ELF-1 (cell line): ENCODE data around the gene RAC3.
A peak's percentile ranks its signal among the peaks of the same experiment; 100 is the strongest.

Source experiments
- DNase-seq: peaks from one replicate; pipeline ENCODE4 v3.0.0-alpha.2; 2016; ENCODE audit warnings: low read depth, low spot score

The RAC3 gene

GRCh38 chr17:82076018-82076784 lies 44.7 kb downstream of the RAC3 start:
- no peak for DNase-seq

- no peak for DNase-seq
Observed at GRCh38 chr17:82076785-82077591, 45.5 kb downstream of the RAC3 start.

GRCh38 chr17:82077617-82078358 lies 46.3 kb downstream of the RAC3 start:
- DNase-seq: peak; percentile 29

GRCh38 chr17:82078433-82078832 lies 47.0 kb downstream of the RAC3 start:
- DNase-seq: no peak

- no peak for DNase-seq
Observed at GRCh38 chr17:82079001-82079677, 47.7 kb downstream of the RAC3 start.

GRCh38 chr17:82080048-82080788 lies 48.7 kb downstream of the RAC3 start:
- no peak for DNase-seq

- DNase-seq: no peak
Observed at GRCh38 chr17:82080789-82081464, 49.4 kb downstream of the RAC3 start.

GRCh38 chr17:82081546-82081945 lies 50.1 kb downstream of the RAC3 start:
- DNase-seq: no peak

GRCh38 chr17:82081966-82082365 lies 50.5 kb downstream of the RAC3 start:
- no peak for DNase-seq

- DNase-seq: no peak
Observed at GRCh38 chr17:82082456-82082855, 51.0 kb downstream of the RAC3 start.

- no peak for DNase-seq
Observed at GRCh38 chr17:82083009-82083408, 51.5 kb downstream of the RAC3 start.
